Keratinocyte (primary cell): Measurements from ENCODE around the gene CRIM1. TPM values are rescaled to one million over a fixed set of nuclear protein-coding genes. Genes with fewer than 3 reads are reported as not detected.
A peak's percentile ranks its signal among the peaks of the same experiment; 100 is the strongest.

Experiments used
- DNase-seq: peaks from one replicate; pipeline ENCODE4 v3.0.0-alpha.2; 2011; ENCODE audit warnings: low read depth, missing footprints, low spot score
- FAIRE-seq: peaks from 2 replicates; lab custom pipeline; 2011; peaks lifted over from hg19 to GRCh38; lab: Jason Lieb, UNC
- H2AFZ ChIP-seq: 2 replicates; pipeline ENCODE4 v1.6.0; 2012; ENCODE audit warnings: low read length, control low read depth, inconsistent platforms; ENCODE audit not compliant: control insufficient read depth
- H3K27ac ChIP-seq: 2 replicates; pipeline ENCODE4 v1.5.1; 2011; ENCODE audit warnings: low read length; ENCODE audit not compliant: control insufficient read depth, insufficient read depth
- H3K27me3 ChIP-seq: 3 replicates; pipeline ENCODE4 v1.6.0; 2011; ENCODE audit warnings: low read length; ENCODE audit not compliant: control insufficient read depth, insufficient read depth; ENCODE audit errors: extremely low read depth
- H3K36me3 ChIP-seq, 2 experiments: 2 replicates in 1 of 2; 3 replicates in 1 of 2; pipeline ENCODE4 v1.5.1; 2011; ENCODE audit warnings: low read length in 2 of 2, mild to moderate bottlenecking in 1 of 2; ENCODE audit not compliant: control insufficient read depth in 2 of 2, insufficient read depth in 2 of 2; ENCODE audit errors: extremely low read depth in 1 of 2
- H3K4me1 ChIP-seq: 3 replicates; pipeline ENCODE4 v1.5.1; 2011; ENCODE audit warnings: low read length; ENCODE audit not compliant: control insufficient read depth, insufficient read depth; ENCODE audit errors: extremely low read depth
- H3K4me2 ChIP-seq: 3 replicates; pipeline ENCODE4 v1.6.0; 2011; ENCODE audit warnings: low read depth, low read length; ENCODE audit not compliant: control insufficient read depth, insufficient read depth; ENCODE audit errors: extremely low read depth
- H3K4me3 ChIP-seq, 3 experiments: fragments of 200-600 bp in 1 of 3; sonication (generic) in 1 of 3; 2 replicates in 2 of 3; 3 replicates in 1 of 3; pipeline ENCODE4 v1.5.1; 2011 to 2016; ENCODE audit warnings: low read length in 3 of 3, mild to moderate bottlenecking in 3 of 3, control low read depth in 2 of 3, inconsistent platforms in 1 of 3, low read depth in 1 of 3, mixed read lengths in 1 of 3, mixed run types in 1 of 3, moderate library complexity in 1 of 3; ENCODE audit not compliant: control insufficient read depth in 2 of 3, insufficient read depth in 2 of 3; ENCODE audit errors: extremely low read depth in 1 of 3
- H3K79me2 ChIP-seq: 2 replicates; pipeline ENCODE4 v1.6.0; 2012; ENCODE audit warnings: low read length; ENCODE audit not compliant: control insufficient read depth, insufficient read depth
- H3K9ac ChIP-seq: 3 replicates; pipeline ENCODE4 v1.6.0; 2011; ENCODE audit warnings: low read length; ENCODE audit not compliant: control insufficient read depth, insufficient read depth; ENCODE audit errors: extremely low read depth
- H3K9me1 ChIP-seq: 3 replicates; pipeline ENCODE4 v1.6.0; 2011; ENCODE audit warnings: low read length; ENCODE audit not compliant: control insufficient read depth, insufficient read depth; ENCODE audit errors: extremely low read depth
- H3K9me3 ChIP-seq: 2 replicates; pipeline ENCODE4 v1.5.1; 2012; ENCODE audit warnings: low read depth, low read length; ENCODE audit not compliant: control insufficient read depth
- H4K20me1 ChIP-seq: 3 replicates; pipeline ENCODE4 v1.6.0; 2011; ENCODE audit warnings: low read length; ENCODE audit not compliant: control insufficient read depth, insufficient read depth; ENCODE audit errors: extremely low read depth
- EZH2 ChIP-seq: IDR thresholded peaks from one replicate; pipeline ENCODE4 v1.6.1; 2012; ENCODE audit warnings: inconsistent platforms, mild to moderate bottlenecking, low read length, moderate library complexity
- dilution Hi-C: fragments of 300-500 bp; cut with MboI; formaldehyde crosslinking; loops from one replicate; pipeline ENCODE4 v1.7.0; 2020; ENCODE audit warnings: low sequenced_read_pairs; ENCODE audit not compliant: extremely low pct_ligation_motif_present
- polyA plus RNA-seq, 5 experiments: library from polyadenylated mRNA; depleted of rRNA in 3 of 5; stranded (reverse) in 3 of 5; stranded (forward) in 1 of 5; unstranded in 1 of 5; fragments of >200 nt; gene quantifications; 1 replicate in 1 of 5; 2 replicates in 3 of 5; 3 replicates in 1 of 5; pipeline versions ENCODE4 v1.2.1 to v1.2.3, GENCODE V29; 2011 to 2012; ENCODE audit warnings: missing spikeins in 2 of 5, low read depth in 1 of 5, low replicate concordance in 1 of 5
- TF ChIP-seq, protein P1 (sequence below), 3 experiments: IDR thresholded peaks in 1 of 3; conservative IDR thresholded peaks in 1 of 3; optimal IDR thresholded peaks in 1 of 3; 2 replicates in 2 of 3; 3 replicates in 1 of 3; pipeline versions ENCODE3 to v1.5.1; 2011; ENCODE audit warnings: low read length in 3 of 3, mild to moderate bottlenecking in 3 of 3, moderate library complexity in 2 of 3, control low read depth in 1 of 3, inconsistent platforms in 1 of 3; ENCODE audit not compliant: insufficient read depth in 2 of 3; ENCODE audit errors: extremely low read depth in 1 of 3

CRIM1 gene
- polyA plus RNA-seq, 1 donor (not counting 4 experiments of a cell fraction or from before 2014, with no cell fraction given): 98.3 TPM

- no peak for FAIRE-seq
- Histone ChIP-seq H3K36me3 (no peaks in the 10 kb centered on the region), H3K27ac (no peak overlapping the region), H3K27me3 (no peaks in the 10 kb centered on the region), H3K9me1 (no peaks in the 10 kb centered on the region), H3K4me3 (no peak overlapping the region), H3K4me2 (no peak overlapping the region), H4K20me1 (no peaks in the 10 kb centered on the region), H3K79me2 (peaks cover 25% of the 10 kb centered on the region), H3K9ac (no peak overlapping the region), H3K4me1 (peaks cover 21% of the 10 kb centered on the region), H3K9me3 (no peaks in the 10 kb centered on the region), H2AFZ (no peak overlapping the region)
- DNase-seq: no peak
- dilution Hi-C loops: no loop called here
- no peak for TF ChIP-seq EZH2
- TF ChIP-seq, protein P1, sequence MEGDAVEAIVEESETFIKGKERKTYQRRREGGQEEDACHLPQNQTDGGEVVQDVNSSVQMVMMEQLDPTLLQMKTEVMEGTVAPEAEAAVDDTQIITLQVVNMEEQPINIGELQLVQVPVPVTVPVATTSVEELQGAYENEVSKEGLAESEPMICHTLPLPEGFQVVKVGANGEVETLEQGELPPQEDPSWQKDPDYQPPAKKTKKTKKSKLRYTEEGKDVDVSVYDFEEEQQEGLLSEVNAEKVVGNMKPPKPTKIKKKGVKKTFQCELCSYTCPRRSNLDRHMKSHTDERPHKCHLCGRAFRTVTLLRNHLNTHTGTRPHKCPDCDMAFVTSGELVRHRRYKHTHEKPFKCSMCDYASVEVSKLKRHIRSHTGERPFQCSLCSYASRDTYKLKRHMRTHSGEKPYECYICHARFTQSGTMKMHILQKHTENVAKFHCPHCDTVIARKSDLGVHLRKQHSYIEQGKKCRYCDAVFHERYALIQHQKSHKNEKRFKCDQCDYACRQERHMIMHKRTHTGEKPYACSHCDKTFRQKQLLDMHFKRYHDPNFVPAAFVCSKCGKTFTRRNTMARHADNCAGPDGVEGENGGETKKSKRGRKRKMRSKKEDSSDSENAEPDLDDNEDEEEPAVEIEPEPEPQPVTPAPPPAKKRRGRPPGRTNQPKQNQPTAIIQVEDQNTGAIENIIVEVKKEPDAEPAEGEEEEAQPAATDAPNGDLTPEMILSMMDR (optimal IDR thresholded peaks at IDR 0.05 in 1 of 3, IDR thresholded peaks at IDR 0.05 in 1 of 3, conservative IDR thresholded peaks at IDR 0.05 in 1 of 3; ENCODE audit: extremely low read depth in 1 of 3, insufficient read depth in 2 of 3, low read length in 3 of 3): peak; percentile 47 to 60 (median 54)
These were observed 3.7 kb upstream of the CRIM1 start for GRCh38 chr2:36351736-36352349.

GRCh38 chr2:36352701-36353100 is 2.9 kb upstream of the CRIM1 start:
- Histone ChIP-seq H3K4me2 (peak overlapping the region; percentile 50), H3K27me3 (no peaks in the 10 kb centered on the region), H3K4me3 (peak overlapping the region in 1 of 3 experiments; percentile 15), H3K9me3 (no peaks in the 10 kb centered on the region), H4K20me1 (no peaks in the 10 kb centered on the region), H3K9me1 (no peaks in the 10 kb centered on the region), H2AFZ (no peak overlapping the region), H3K36me3 (no peaks in the 10 kb centered on the region), H3K9ac (no peak overlapping the region), H3K27ac (peak overlapping the region; percentile 60), H3K79me2 (peaks cover 33% of the 10 kb centered on the region), H3K4me1 (peaks cover 21% of the 10 kb centered on the region)
- FAIRE-seq (peak; percentile 69), DNase-seq (no peak)
- dilution Hi-C loops: no loop called here
- TF ChIP-seq, protein P1 (optimal IDR thresholded peaks at IDR 0.05 in 1 of 3, IDR thresholded peaks at IDR 0.05 in 1 of 3, conservative IDR thresholded peaks at IDR 0.05 in 1 of 3; ENCODE audit: extremely low read depth in 1 of 3, insufficient read depth in 2 of 3, low read length in 3 of 3): peak in 2 of 3 experiments; percentile 27 to 28
- TF ChIP-seq EZH2: no peak
